Measurements from ENCODE around the gene NF1. TPM values are rescaled to one million over a fixed set of nuclear protein-coding genes. Genes with fewer than 3 reads are reported as not detected.

The NF1 gene
- total and polyA plus RNA-seq, 3 donors from 2014 or later = 60.6 to 99.0 (median 97.6) TPM

GRCh38 chr17:31293581-31293980 lies 198.8 kb downstream of the NF1 start:
- Histone ChIP-seq H3K9me3 (no peaks in the 10 kb centered on the region), H3K27ac (no peak overlapping the region), H3K4me3 (no peak overlapping the region), H3K4me1 (no peaks in the 10 kb centered on the region), H3K36me3 (ENCODE audit: low read depth, missing control alignments) (no peaks in the 10 kb centered on the region), H3K27me3 (no peaks in the 10 kb centered on the region)
- WGBS, 2 donors = 93 to 95% methylated on average over 2 of the region's 2 CpGs
- DNase-seq = no peak
- intact Hi-C loops (cut with DNase I; ENCODE audit: low total_unique reads) = no loop called here
- TF ChIP-seq POLR2A (IDR thresholded peaks at IDR 0.05) (no peak), CTCF (IDR thresholded peaks at IDR 0.05) (no peak)

- WGBS, 2 donors = 90 to 93% methylated on average over 3 of the region's 3 CpGs
- no peaks in the 10 kb centered on the region for H3K9me3 ChIP-seq
- intact Hi-C loops (cut with DNase I; ENCODE audit: low total_unique reads) = no loop called here
Observed at GRCh38 chr17:31294231-31294630, 199.5 kb downstream of the NF1 start.

GRCh38 chr17:31294820-31295488 lies 200.2 kb downstream of the NF1 start:
- H3K4me3 ChIP-seq = no peak overlapping the region
- TF ChIP-seq POLR2A (IDR thresholded peaks at IDR 0.05) (no peak), CTCF (IDR thresholded peaks at IDR 0.05) (no peak)
- intact Hi-C loops (cut with DNase I; ENCODE audit: low total_unique reads) = no loop called here
- H3K9me3 ChIP-seq = no peaks in the 10 kb centered on the region
- 87% methylated on average over 3 of the region's 3 CpGs for WGBS, 2 donors
- no peaks in the 10 kb centered on the region for H3K4me1 ChIP-seq
- H3K36me3 ChIP-seq (ENCODE audit: low read depth, missing control alignments) = no peaks in the 10 kb centered on the region
- no peak for DNase-seq
- no peaks in the 10 kb centered on the region for H3K27me3 ChIP-seq
- no peak overlapping the region for H3K27ac ChIP-seq

More at GRCh38 chr17:31294231-31294630, 199.5 kb downstream of the NF1 start:
- Histone ChIP-seq H3K27ac (no peak overlapping the region), H3K36me3 (ENCODE audit: low read depth, missing control alignments) (no peaks in the 10 kb centered on the region), H3K4me3 (no peak overlapping the region), H3K27me3 (no peaks in the 10 kb centered on the region), H3K4me1 (no peaks in the 10 kb centered on the region)
- DNase-seq = no peak
- no peak for TF ChIP-seq CTCF (IDR thresholded peaks at IDR 0.05)
- TF ChIP-seq POLR2A (IDR thresholded peaks at IDR 0.05) = no peak

GRCh38 chr17:31295489-31295871 lies 200.7 kb downstream of the NF1 start:
- Histone ChIP-seq H3K4me1 (no peaks in the 10 kb centered on the region), H3K4me3 (no peak overlapping the region), H3K36me3 (ENCODE audit: low read depth, missing control alignments) (no peaks in the 10 kb centered on the region), H3K27me3 (no peaks in the 10 kb centered on the region), H3K27ac (no peak overlapping the region), H3K9me3 (no peaks in the 10 kb centered on the region)
- TF ChIP-seq POLR2A (IDR thresholded peaks at IDR 0.05) = no peak
- no peak for TF ChIP-seq CTCF (IDR thresholded peaks at IDR 0.05)
- intact Hi-C loops (cut with DNase I; ENCODE audit: low total_unique reads) = no loop called here
- no peak for DNase-seq
- 89 to 92% methylated on average over 1 of the region's 1 CpG for WGBS, 2 donors

GRCh38 chr17:31296142-31296541 lies 201.4 kb downstream of the NF1 start:
- Histone ChIP-seq H3K9me3 (no peaks in the 10 kb centered on the region), H3K27me3 (no peaks in the 10 kb centered on the region), H3K27ac (no peak overlapping the region), H3K4me3 (no peak overlapping the region), H3K4me1 (no peaks in the 10 kb centered on the region), H3K36me3 (ENCODE audit: low read depth, missing control alignments) (no peaks in the 10 kb centered on the region)
- TF ChIP-seq CTCF (IDR thresholded peaks at IDR 0.05) = no peak
- no peak for TF ChIP-seq POLR2A (IDR thresholded peaks at IDR 0.05)
- no peak for DNase-seq
- 78 to 87% methylated on average over 2 of the region's 2 CpGs for WGBS, 2 donors
- intact Hi-C loops (cut with DNase I; ENCODE audit: low total_unique reads) = no loop called here

Data from testis (tissue), 3 donors.